Measurements from ENCODE around the gene NCR1.
"Not testable (repeated sequence)": the region's sequence is repeated elsewhere in the genome, so short reads cannot be mapped to it uniquely, and the experiment has no call there.

Gene NCR1, protein sequence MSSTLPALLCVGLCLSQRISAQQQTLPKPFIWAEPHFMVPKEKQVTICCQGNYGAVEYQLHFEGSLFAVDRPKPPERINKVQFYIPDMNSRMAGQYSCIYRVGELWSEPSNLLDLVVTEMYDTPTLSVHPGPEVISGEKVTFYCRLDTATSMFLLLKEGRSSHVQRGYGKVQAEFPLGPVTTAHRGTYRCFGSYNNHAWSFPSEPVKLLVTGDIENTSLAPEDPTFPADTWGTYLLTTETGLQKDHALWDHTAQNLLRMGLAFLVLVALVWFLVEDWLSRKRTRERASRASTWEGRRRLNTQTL

GRCh38 chr19:54905803-54906511, at the start of gene NCR1:
Gene NCR1, plus strand, starts transcription at chr19:54906148. Its CDS starts 40 bp downstream, at chr19:54906188.
- no peak for DNase-seq (ENCODE audit: low read depth)

GRCh38 chr19:54858476-54858875, 47.5 kb upstream of the NCR1 start:
- not testable (repeated sequence) for DNase-seq (ENCODE audit: low read depth)

- not testable (repeated sequence) for DNase-seq (ENCODE audit: low read depth)
Measured at GRCh38 chr19:54859421-54859820, 46.5 kb upstream of the NCR1 start.

DNA sequence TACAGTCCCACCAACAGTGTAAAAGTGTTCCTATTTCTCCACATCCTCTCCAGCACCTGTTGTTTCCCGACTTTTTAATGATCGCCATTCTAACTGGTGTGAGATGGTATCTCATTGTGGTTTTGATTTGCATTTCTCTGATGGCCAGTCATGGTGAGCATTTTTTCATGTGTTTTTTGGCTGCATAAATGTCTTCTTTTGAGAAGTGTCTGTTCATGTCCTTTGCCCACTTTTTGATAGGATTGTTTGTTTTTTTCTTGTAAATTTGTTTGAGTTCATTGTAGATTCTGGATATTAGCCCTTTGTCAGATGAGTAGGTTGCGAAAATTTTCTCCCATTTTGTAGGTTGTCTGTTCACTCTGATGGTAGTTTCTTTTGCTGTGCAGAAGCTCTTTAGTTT, 42.5 kb upstream of the NCR1 start:
- DNase-seq (ENCODE audit: low read depth): not testable (repeated sequence)

GRCh38 chr19:54871696-54872095, 34.3 kb upstream of the NCR1 start:
- no peak for DNase-seq (ENCODE audit: low read depth)

- no peak for DNase-seq (ENCODE audit: low read depth)
Measured at GRCh38 chr19:54873990-54874389, 32.0 kb upstream of the NCR1 start, which contains the start of gene FCAR. Gene FCAR, plus strand, starts transcription at chr19:54874235. Its CDS starts 55 bp downstream, at chr19:54874290.

DNA sequence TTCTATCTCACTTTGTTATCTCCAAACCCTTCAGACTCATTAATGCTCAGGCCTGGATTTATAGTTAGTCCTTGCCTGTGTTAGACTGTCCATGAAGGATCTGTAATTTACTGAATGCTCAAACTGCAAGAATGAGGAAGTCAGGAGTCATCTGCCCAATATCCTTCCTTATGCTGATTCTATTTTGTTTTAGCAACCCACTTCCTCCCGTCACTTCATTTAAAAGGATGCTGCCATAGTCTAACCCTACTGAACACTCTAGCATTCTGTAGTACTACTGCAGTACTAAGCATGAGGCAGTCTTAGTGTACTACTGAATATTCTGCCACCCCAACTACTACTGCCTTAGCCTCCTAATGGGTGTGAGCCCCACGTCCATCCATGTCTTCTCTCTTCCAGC, 30.4 kb upstream of the NCR1 start:
- no peak for DNase-seq (ENCODE audit: low read depth)

GRCh38 chr19:54877471-54877870, 28.5 kb upstream of the NCR1 start:
- DNase-seq (ENCODE audit: low read depth): no peak

DNA sequence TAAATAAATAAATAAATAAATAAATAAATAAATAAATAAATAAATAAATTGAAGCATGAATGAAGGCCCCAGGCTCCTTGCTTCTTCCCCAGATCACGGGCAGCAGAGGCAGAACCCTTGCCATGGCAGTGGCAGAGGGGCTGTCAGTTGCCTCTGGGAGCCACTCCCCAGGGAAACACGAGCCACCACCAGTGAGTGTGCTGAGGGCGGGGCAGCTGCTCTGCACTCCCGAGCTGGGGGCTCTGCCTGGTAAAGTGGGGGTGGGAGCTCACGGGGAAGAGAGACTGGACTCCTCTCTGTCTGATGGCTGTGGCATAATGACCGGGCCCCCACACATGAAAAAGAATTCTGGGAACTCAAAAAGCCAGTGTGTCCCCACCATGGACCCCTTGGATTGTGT, 24.1 kb upstream of the NCR1 start:
- DNase-seq (ENCODE audit: low read depth): no peak

- no peak for DNase-seq (ENCODE audit: low read depth)
Measured at GRCh38 chr19:54882758-54883157, 23.2 kb upstream of the NCR1 start.

GRCh38 chr19:54883228-54883627, 22.7 kb upstream of the NCR1 start:
- no peak for DNase-seq (ENCODE audit: low read depth)

DNA sequence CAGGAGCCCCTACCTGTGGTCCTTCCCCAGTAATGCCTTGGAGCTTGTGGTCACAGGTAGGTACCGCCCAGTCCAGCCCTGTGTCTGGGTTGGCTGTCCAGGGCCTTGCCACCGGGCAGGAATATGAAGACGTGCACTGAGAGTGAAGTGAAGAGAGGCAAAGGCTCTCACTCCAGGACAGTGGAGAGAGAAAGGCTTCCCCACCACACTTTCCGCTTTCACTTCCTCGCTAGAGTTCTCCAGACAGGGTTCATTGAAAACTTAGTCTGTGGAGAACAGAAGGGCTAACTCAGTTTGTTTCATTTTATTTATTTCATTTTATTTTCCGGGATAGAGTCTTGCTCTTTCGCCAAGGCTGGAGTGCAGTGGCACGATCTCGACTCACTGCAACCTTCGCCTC, 17.7 kb upstream of the NCR1 start:
- DNase-seq (ENCODE audit: low read depth): no peak

GRCh38 chr19:54889566-54889965, 16.4 kb upstream of the NCR1 start:
- no peak for DNase-seq (ENCODE audit: low read depth)

- DNase-seq (ENCODE audit: low read depth): no peak
Measured at GRCh38 chr19:54893406-54893805, 12.5 kb upstream of the NCR1 start.

DNA sequence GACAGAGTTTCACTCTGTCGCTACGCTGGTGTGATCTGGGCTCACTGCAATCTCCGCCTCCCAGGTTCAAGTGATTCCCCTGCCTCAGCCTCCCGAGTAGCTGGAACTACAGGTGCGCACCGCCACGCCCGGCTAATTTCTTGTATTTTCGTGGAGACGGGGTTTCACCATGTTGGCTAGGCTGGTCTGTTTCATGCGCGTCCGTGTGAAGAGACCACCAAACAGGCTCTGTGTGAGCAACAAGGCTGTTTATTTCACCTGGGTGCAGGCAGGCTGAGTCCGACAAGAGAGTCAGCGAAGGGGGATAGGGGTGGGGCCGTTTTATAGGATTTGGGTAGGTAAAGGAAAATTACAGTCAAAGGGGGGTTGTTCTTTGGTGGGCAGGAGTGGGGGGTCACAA, 11.8 kb upstream of the NCR1 start:
- DNase-seq (ENCODE audit: low read depth): not testable (repeated sequence)

DNA sequence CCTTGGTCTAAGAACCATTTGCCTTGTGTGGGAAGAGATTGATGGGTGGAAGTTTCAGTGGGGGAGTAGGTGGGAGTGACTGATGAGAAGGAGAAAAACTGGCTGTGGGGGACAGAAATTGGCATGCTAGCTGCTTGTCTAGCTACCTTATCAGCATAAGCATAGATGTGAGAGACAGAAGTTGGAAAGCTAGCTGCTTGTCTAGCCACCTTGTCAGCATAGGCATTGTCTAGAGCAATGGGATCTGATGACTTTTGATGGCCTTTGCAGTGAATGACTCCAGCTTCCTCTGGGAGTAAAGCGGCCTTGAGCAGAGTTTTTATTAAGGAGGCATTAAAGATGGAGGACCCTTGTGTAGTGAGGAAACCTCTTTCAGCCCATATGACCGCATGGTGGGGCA, 9.9 kb upstream of the NCR1 start:
- no peak for DNase-seq (ENCODE audit: low read depth)

DNA sequence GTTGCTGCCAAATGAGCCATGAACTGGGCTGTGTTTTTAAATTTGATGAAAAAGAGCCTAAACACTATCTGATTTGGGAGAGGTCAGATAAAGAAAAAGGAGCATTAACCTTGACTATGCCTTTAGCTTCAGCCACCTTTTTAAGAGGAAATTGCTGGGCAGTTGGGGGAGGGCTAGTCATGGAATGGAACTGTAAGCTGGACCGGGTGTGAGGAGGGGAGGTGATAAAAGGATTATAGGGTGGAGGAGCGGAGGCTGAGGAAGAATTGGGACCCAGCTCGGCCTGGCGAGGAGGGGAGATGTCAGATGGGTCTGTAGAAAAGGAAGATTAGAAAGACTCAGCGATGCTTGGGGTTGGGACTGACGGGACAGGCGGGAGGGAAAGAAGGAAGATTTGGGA, 7.3 kb upstream of the NCR1 start:
- DNase-seq (ENCODE audit: low read depth): not testable (repeated sequence)

GRCh38 chr19:54899646-54900045, 6.3 kb upstream of the NCR1 start:
- not testable (repeated sequence) for DNase-seq (ENCODE audit: low read depth)

- DNase-seq (ENCODE audit: low read depth): not testable (repeated sequence)
Measured at GRCh38 chr19:54901153-54901552, 4.8 kb upstream of the NCR1 start.

GRCh38 chr19:54902061-54902460, 3.9 kb upstream of the NCR1 start:
- no peak for DNase-seq (ENCODE audit: low read depth)

DNA sequence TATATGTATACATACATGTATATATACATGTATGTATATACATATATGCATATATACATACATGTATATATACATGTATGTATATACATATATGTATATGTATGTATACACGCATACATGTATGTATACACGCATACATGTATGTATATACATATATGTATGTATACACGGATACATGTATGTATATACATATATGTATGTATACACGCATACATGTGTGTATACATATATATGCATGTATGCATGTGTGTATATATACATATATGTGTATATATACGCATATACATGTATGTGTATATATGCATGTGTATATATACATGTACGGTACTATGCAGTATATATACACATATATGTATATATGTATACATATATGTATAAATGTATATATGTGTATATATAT, 2.6 kb upstream of the NCR1 start:
- no peak for DNase-seq (ENCODE audit: low read depth)

GRCh38 chr19:54904261-54904660, 1.7 kb upstream of the NCR1 start:
- not testable (repeated sequence) for DNase-seq (ENCODE audit: low read depth)

GRCh38 chr19:54905421-54905802, 536 bp upstream of the NCR1 start:
- DNase-seq (ENCODE audit: low read depth): no peak

GRCh38 chr19:54906819-54907218, 871 bp downstream of the NCR1 start:
- DNase-seq (ENCODE audit: low read depth): no peak
